GM21515 (cell line): ENCODE measurements around the gene SLC35B4.
"Not testable (repeated sequence)": the region's sequence is repeated elsewhere in the genome, so short reads cannot be mapped to it uniquely, and the experiment has no call there.

Source experiments
- ATAC-seq: cut with Tn5 transposase; IDR thresholded peaks from one replicate; pipeline ENCODE4 v1.9.1; 2021; ENCODE audit not compliant: unreplicated experiment

Gene SLC35B4

DNA sequence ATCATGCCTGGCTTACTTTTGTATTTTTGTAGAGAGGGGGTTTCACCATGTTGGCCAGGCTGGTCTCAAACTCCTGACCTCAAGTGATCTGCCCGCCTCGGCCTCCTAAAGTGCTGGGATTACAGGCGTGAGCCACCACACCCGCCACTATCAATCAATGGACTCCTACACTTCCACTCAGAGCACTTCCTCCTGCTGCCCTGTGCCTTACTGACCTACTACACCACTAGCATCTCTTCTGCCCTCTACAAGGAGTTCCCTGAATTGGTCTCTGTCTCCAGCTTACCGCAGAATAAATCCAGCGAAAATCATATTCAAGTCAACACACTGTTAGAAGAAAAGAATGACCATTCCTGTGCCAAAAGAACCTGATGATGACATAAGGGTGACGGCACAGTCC is 20.7 kb downstream of the SLC35B4 start:
- ATAC-seq = not testable (repeated sequence)

DNA sequence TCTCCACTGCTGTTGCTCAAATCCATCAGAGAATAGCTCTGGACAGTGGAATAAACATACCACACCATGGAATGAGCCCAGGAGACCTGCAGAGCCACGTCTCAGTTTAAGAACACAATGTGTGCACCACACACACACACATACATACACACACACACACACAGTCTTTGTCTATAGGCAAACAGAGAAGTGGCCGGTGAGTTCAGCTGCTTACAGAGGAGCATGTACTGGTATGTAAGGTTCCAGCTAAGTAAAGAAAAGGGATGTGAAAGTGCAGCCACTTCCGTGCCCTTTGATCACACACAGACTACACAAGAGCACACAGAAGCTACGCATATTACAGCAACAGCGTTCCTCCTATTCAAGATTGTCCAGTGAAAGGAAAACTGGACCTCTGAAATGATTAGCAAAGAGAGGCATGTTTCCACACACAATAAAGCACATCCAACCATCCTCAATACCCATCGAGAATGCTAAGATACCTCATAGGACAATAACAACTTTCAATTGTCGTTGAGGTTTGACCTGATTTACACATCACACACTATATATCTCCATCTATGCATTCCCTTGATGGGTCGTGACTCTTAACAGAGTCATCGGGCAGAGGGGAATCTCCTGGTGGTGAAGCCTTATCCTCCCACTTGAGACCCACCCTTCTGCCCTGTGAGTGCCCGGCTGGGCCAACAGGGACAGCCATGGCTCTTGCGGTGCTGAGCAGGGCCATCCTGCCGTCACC is 23.6 kb downstream of the SLC35B4 start:
- peak; percentile 100 for ATAC-seq

GRCh38 chr7:134290286-134290685 is 26.4 kb downstream of the SLC35B4 start:
- no peak for ATAC-seq

- ATAC-seq = no peak
Measured at GRCh38 chr7:134289841-134290240, 26.9 kb downstream of the SLC35B4 start.

- ATAC-seq = no peak
Measured at GRCh38 chr7:134289423-134289822, 27.3 kb downstream of the SLC35B4 start.

GRCh38 chr7:134287916-134288659 is 28.6 kb downstream of the SLC35B4 start:
- ATAC-seq = no peak

DNA sequence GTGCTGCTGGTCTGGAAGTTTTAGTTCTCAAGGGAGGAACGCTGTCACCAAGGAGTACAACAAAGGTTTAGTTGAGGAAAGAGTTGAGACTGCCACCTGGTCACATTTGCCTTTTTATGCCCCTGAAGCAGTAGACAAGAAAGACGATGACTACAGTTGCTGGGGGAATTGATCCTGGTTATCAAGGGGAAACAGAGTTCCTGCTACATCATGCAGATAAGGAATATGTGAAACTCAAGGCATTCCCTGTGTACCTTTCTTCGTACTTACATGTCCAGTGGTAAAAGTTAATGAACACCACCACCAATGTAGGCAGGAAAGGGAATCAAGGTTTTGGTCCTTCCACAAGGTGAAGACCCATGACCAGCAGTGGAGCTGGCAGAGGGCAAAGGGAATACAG is 31.8 kb downstream of the SLC35B4 start:
- ATAC-seq = no peak

- no peak for ATAC-seq
Measured at GRCh38 chr7:134284011-134284410, 32.7 kb downstream of the SLC35B4 start.

- ATAC-seq = no peak
Measured at GRCh38 chr7:134280508-134280907, 36.2 kb downstream of the SLC35B4 start.

- ATAC-seq = no peak
Measured at GRCh38 chr7:134279898-134280297, 36.8 kb downstream of the SLC35B4 start.

DNA sequence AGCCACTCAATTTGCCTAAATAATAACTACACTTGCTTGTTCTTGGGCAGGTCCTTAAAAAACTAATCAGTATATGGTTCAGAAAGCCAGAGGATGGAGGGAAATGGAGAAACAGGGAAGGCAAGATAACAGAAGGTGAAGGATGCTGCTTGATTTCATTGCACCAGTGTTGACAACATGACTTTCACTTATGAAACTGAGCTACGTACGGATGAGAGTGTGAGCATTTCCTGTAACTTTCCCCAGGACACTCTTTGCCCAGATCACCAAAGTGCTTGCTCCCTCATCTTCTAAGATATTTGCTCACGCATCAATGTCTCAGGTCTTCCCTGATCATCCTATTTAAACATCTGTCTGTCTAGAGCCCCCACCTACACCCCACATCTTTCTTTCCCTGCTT is 37.4 kb downstream of the SLC35B4 start:
- no peak for ATAC-seq

DNA sequence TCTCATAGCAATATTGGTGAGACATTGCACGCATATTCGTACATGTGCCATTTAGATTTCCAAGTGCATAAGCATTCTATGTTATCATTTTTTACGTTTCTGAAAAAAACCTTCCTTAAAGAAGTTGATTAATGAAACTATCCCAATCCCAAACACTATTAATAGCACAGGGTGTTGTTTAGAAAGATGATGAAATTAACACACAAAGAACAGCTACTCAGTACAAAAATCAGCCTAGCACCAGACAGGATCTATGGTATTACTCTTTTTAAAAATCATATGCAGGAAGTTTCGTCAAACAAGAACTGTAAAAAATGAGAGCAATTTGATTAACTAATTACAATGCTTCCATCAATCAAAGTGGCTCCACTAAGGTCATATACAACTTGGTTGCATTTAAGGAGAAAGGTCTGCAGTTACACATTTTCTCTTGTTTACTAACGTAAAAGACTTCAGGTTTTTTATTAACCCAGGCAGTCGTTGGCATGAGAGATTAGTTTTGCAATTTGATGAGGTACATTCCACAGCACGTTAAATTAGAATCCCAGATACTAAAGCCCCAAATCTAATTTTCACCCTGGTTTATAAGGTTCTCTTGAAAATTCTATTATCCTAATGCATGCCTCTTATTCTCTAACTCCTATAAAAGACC is 38.1 kb downstream of the SLC35B4 start:
- ATAC-seq = no peak

DNA sequence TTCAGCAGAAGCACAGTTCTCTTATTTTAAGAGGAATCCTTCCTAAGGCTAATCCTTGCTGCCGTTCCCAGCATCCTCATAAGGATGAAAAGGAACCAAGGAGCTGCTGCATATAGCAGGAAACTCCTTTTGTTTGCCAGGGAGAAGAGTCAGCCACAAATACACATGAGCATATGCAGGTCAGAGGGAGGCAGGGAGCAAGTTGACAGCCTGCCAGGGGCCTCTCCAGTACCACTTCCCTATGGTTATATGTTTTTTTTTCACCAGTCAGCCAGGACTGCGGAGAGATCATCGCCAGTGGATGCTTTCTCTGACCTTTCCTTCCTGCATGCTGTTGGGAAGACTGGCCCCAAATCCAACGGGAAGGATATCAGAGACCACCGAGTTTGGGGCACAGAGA is 39.8 kb downstream of the SLC35B4 start:
- no peak for ATAC-seq

DNA sequence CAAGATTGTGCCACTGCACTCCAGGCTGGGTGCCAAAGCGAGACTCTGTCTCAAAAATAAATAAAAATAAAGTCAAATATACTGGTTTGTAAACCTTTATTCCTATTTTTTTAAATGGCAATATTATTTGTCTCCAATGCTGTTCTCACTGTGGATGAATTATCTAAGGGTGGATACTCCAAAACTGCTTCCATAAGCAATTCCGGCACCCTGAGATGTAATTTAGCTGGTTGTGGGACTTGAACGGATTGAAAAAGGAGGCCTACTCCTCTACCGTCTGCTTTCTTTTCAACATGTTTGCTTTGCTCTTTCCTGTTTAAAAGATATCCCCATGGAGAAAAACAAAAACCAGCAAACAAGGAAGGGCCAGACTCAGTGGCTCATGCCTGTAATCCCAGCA is 54.4 kb downstream of the SLC35B4 start:
- no peak for ATAC-seq

- ATAC-seq = no peak
Measured at GRCh38 chr7:134255814-134256213, 60.9 kb downstream of the SLC35B4 start.

- ATAC-seq = no peak
Measured at GRCh38 chr7:134254311-134254710, 62.4 kb downstream of the SLC35B4 start.

DNA sequence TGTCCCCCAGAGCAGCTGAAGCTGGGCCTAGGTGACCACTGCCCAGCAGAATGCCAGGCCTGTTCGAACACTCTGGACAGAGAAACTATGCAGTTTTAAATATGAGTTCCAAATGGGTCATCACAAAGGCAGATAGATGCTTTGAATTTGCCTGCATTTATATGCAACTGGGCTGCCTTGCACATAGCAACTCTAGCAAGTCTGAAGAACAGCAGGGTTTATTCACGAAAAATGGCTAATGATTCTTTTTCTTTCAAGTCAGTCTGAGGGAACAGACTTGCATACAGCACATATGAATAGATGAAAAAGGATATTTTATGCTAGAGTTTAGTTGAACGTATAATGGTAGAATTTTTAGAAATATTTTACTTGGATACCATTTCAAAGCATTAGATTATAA is 68.5 kb downstream of the SLC35B4 start:
- ATAC-seq = no peak

DNA sequence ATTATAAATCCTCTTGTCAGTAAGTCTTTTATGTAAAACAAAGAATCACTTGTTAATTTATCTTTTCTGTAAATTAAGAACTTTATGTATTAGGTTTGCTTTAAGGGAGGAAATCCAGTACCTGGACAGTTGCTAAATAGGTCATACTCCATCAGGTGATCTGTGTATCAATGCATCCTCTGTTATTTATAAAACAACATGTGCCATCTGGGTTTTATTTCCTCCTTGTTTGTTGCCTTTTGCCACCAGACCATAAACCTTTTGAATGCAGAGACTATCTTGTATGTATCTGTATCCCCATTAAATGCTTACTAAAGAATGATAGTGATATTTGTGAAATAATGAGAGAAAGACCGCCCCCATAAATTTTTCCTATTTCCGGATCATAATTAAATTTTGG is 70.0 kb downstream of the SLC35B4 start:
- ATAC-seq = no peak

DNA sequence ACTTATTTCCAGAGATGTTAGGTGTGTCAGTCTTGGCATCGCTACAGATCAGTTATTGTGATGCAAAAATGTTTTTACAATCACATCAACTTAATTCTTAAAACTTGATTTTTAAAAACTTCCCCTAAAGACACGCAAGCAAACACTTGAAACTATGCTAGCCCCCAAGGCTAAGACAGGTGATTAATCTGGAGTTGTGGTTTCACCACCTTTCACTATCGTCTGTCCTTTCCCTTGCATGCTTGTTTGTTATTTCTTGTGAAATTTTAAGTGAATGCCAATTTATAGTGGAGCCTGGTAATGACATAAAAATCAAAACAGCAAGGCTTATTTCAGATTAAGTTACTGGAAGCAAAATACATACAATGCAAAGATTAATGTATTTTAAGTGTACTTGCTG is 70.4 kb downstream of the SLC35B4 start:
- no peak for ATAC-seq

GRCh38 chr7:134245253-134245652 is 71.5 kb downstream of the SLC35B4 start:
- ATAC-seq = no peak
